Stimulated activated naive B cell treated with anti-CD40 and anti-IgM and Interleukin-4, amounts not matched to agents 10 μg/mL and 1 μg/mL and 100 μg/mL, for 72 hours (primary cell): ENCODE data around the gene SMIM41.
A peak's percentile ranks its signal among the peaks of the same experiment; 100 is the strongest.

Experiments
- ATAC-seq, 2 donors: fragments of 150-1000 bp; cut with Tn5 transposase; replicated peaks; 2 replicates each; pipeline ENCODE4 v1.10.0; 2021; ENCODE audit warnings: moderate library complexity in 1 of 2
- DNase-seq: peaks from one replicate; pipeline ENCODE4 v3.0.0; 2021
- H3K27ac Mint-ChIP-seq: one replicate; pipeline ENCODE4 v1.8.0; 2022; ENCODE audit warnings: mild to moderate bottlenecking, mixed read lengths
- H3K27me3 Mint-ChIP-seq, 2 donors: one replicate each; pipeline ENCODE4 v1.8.0; 2022; ENCODE audit warnings: mixed read lengths in 2 of 2
- H3K36me3 Mint-ChIP-seq, 2 donors: one replicate each; pipeline ENCODE4 v1.8.0; 2022; ENCODE audit warnings: mixed read lengths in 2 of 2, mild to moderate bottlenecking in 1 of 2
- H3K4me1 Mint-ChIP-seq, 2 donors: one replicate each; pipeline ENCODE4 v1.8.0; 2022; ENCODE audit warnings: mixed read lengths in 2 of 2, mild to moderate bottlenecking in 1 of 2
- H3K4me3 Mint-ChIP-seq, 2 donors: one replicate each; pipeline ENCODE4 v1.8.0; 2022; ENCODE audit warnings: mild to moderate bottlenecking in 2 of 2, mixed read lengths in 2 of 2, moderate library complexity in 1 of 2
- H3K9me3 Mint-ChIP-seq, 2 donors: one replicate each; pipeline ENCODE4 v1.8.0; 2022; ENCODE audit warnings: mixed read lengths in 2 of 2, mild to moderate bottlenecking in 1 of 2

The SMIM41 gene

GRCh38 chr12:52144512-52145227 is 65.2 kb downstream of the SMIM41 start:
- H3K4me3 Mint-ChIP-seq = no peak overlapping the region
- peaks cover 0 to 5% of the 10 kb centered on the region in 2 donors for H3K4me1 Mint-ChIP-seq
- no peak overlapping the region for H3K27ac Mint-ChIP-seq
- H3K36me3 Mint-ChIP-seq = no peaks in the 10 kb centered on the region
- DNase-seq = no peak
- H3K9me3 Mint-ChIP-seq = no peaks in the 10 kb centered on the region
- H3K27me3 Mint-ChIP-seq = peaks cover 0 to 3% of the 10 kb centered on the region in 2 donors
- ATAC-seq = no peak

DNA sequence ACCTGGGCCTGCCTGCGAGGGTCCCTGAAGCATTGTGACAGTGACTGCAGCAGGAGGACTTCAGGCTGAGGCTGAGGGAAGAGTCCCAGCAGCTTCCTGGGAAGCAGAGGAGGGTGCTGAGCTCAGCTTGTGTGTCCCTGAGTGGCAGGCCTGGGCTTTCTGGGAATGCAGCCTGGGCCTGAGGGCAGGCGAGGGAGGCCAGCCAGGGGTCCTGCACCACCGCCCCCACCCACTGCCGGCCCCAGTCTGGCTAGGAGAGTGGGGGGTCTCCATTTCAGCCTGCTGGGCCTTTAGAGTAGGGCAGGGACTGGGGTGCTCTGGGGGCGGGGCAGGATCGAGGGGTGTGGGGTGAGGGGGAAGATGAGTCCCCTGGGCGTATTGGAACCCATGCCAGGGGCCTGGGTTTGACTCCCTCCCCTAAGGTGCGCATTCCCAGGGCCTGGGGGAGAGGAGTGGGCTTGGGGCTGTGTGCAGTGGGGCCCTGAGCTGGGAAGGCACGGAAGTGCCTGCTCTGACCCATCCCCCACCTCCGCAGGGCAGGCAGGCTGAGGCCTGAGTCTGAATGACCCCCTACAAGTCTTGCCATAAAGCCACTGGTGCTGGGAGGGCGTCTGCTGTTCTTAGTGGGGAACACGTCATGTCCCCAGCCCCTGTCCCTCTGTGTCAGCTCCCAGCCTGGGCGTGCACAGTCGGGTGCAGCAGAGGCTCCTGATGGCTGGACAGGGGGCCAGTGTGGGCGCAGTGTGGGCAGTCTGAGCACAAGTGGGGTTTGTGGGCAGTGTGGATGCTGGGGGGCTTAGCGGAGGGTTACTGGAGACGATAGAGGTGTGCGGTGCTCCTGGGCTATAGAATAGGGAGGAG is 66.0 kb downstream of the SMIM41 start:
- peaks cover 5 to 11% of the 10 kb centered on the region in 2 donors for H3K27me3 Mint-ChIP-seq
- no peak overlapping the region for H3K27ac Mint-ChIP-seq
- ATAC-seq (no peak), DNase-seq (no peak)
- H3K4me3 Mint-ChIP-seq = no peak overlapping the region
- H3K4me1 Mint-ChIP-seq = peaks cover 0 to 2% of the 10 kb centered on the region in 2 donors
- H3K9me3 Mint-ChIP-seq = no peaks in the 10 kb centered on the region
- no peaks in the 10 kb centered on the region for H3K36me3 Mint-ChIP-seq

- no peak for DNase-seq
- no peak for ATAC-seq
- H3K27me3 Mint-ChIP-seq = peaks cover 13 to 19% of the 10 kb centered on the region in 2 donors
- peaks cover 0 to under 1% of the 10 kb centered on the region in 2 donors for H3K4me1 Mint-ChIP-seq
- no peaks in the 10 kb centered on the region for H3K9me3 Mint-ChIP-seq
- no peak overlapping the region for H3K4me3 Mint-ChIP-seq
- no peak overlapping the region for H3K27ac Mint-ChIP-seq
- no peaks in the 10 kb centered on the region for H3K36me3 Mint-ChIP-seq
Observed at GRCh38 chr12:52146089-52146821, 66.8 kb downstream of the SMIM41 start.

GRCh38 chr12:52146822-52147366 is 67.4 kb downstream of the SMIM41 start:
- Mint-ChIP-seq H3K27ac (no peak overlapping the region), H3K4me1 (peaks cover 5 to 7% of the 10 kb centered on the region in 2 donors), H3K9me3 (no peaks in the 10 kb centered on the region), H3K4me3 (no peak overlapping the region), H3K36me3 (no peaks in the 10 kb centered on the region), H3K27me3 (peaks cover 20 to 25% of the 10 kb centered on the region in 2 donors)
- DNase-seq (no peak), ATAC-seq (no peak)

DNA sequence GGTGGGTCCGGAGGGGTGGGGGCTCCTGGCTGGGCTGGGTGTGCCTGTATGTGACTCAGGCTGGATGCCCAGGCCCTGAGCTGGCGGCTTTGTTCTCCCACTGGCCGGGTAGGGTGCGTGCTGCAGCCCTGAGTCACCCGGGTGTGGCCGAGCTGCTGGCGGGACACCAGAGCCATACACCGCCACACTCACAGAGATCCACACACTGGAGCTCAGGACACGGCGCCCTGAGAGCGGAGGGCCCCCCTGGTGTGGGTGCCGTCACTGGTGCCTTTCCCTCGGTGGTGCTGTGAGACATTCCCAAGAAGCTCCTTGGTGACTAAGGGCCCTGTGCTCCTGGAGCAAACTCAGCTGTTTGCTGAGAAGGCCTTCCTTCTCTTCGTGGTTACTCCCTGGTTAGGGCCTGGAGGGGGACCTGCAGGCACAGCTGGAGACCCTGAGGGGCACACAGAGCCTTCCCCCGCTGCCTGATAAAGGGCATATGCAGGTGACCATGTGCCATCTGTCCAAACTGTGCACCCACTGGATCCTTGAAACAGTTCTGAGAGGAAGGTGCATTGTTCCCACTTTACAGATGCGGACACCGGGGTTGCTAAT is 68.0 kb downstream of the SMIM41 start:
- Mint-ChIP-seq H3K27me3 (peaks cover 20 to 29% of the 10 kb centered on the region in 2 donors), H3K9me3 (no peaks in the 10 kb centered on the region), H3K4me3 (no peak overlapping the region), H3K27ac (no peak overlapping the region), H3K4me1 (peaks cover 5 to 9% of the 10 kb centered on the region in 2 donors), H3K36me3 (no peaks in the 10 kb centered on the region)
- no peak for ATAC-seq
- no peak for DNase-seq

- Mint-ChIP-seq H3K4me1 (peaks cover 5 to 9% of the 10 kb centered on the region in 2 donors), H3K4me3 (no peak overlapping the region), H3K27me3 (peaks cover 26 to 35% of the 10 kb centered on the region in 2 donors), H3K27ac (no peak overlapping the region), H3K36me3 (no peaks in the 10 kb centered on the region), H3K9me3 (no peaks in the 10 kb centered on the region)
- no peak for DNase-seq
- ATAC-seq = no peak
Observed at GRCh38 chr12:52147964-52148463, 68.5 kb downstream of the SMIM41 start.

GRCh38 chr12:52148464-52149181 is 69.1 kb downstream of the SMIM41 start:
- Mint-ChIP-seq H3K27ac (no peak overlapping the region), H3K36me3 (no peaks in the 10 kb centered on the region), H3K27me3 (peaks cover 32 to 41% of the 10 kb centered on the region in 2 donors), H3K9me3 (no peaks in the 10 kb centered on the region), H3K4me1 (peaks cover 5 to 9% of the 10 kb centered on the region in 2 donors), H3K4me3 (no peak overlapping the region)
- ATAC-seq = no peak
- no peak for DNase-seq

DNA sequence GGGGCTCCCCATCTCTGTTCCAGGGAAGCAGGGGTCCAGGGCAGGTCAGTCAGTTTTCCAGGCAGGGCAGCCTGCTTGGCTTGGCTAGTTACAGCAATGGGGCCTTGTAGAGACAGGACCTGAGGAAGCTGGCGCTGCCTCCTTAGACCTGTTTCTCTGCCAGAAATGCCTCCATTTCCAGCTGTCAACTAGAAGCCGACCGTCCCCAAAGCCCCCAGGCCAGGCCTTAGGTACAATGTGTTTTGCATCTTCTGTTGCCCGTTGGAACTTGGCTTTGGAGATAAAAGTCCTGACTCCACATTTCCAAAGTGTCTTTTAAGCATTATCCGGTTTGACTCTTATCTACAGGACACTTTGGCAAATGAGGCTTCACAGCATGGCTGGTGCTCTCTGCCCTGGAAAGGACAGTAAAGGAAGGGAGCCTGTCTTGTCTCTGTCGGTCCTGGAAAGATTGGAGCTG is 69.7 kb downstream of the SMIM41 start:
- Mint-ChIP-seq H3K27me3 (peaks cover 34 to 43% of the 10 kb centered on the region in 2 donors), H3K27ac (no peak overlapping the region), H3K4me3 (no peak overlapping the region), H3K9me3 (no peaks in the 10 kb centered on the region), H3K36me3 (no peaks in the 10 kb centered on the region), H3K4me1 (peaks cover 5 to 9% of the 10 kb centered on the region in 2 donors)
- DNase-seq (no peak), ATAC-seq (no peak)

- DNase-seq (no peak), ATAC-seq (no peak)
- Mint-ChIP-seq H3K4me3 (no peak overlapping the region), H3K36me3 (no peaks in the 10 kb centered on the region), H3K27ac (no peak overlapping the region), H3K9me3 (no peaks in the 10 kb centered on the region), H3K27me3 (peaks cover 34 to 43% of the 10 kb centered on the region in 2 donors), H3K4me1 (peaks cover 5 to 9% of the 10 kb centered on the region in 2 donors)
Observed at GRCh38 chr12:52149651-52150241, 70.2 kb downstream of the SMIM41 start.

DNA sequence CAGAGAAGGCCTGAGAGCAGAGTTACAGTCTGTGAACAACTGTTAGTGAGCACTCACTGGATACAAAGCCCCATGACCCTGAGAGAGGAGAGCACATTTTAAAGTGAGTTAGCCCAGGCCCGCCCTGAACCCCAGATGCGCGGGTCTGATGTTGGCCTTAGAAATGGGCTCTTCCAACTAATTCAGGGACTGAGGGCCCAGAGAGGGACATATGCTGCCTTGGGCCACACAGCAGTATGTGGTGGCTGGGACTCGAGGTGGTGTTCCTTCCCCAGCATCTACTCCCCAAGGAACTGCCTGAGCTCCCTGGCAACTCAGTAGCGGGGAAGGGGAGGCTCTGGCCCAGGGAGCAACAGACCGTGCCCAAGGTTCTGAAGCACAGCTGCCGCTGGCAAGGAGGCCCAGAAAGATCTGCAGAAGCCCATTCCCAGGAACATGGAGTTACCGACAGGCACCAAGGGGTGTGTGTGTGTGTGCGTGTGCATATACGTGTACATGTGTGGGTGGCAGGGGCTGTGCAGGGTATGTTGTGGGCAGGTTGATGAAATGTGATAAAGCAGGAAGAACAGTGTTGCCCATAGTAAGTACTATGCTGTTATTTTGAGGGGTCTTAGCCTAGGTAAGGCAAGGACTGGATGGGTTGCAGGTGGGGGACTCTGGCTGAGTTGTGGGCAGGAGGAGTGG is 71.8 kb downstream of the SMIM41 start:
- DNase-seq (no peak), ATAC-seq (no peak)
- Mint-ChIP-seq H3K4me1 (peaks cover 5 to 9% of the 10 kb centered on the region in 2 donors), H3K27me3 (peaks cover 34 to 43% of the 10 kb centered on the region in 2 donors), H3K27ac (no peak overlapping the region), H3K36me3 (no peaks in the 10 kb centered on the region), H3K4me3 (peak overlapping the region; percentile 37 to 41), H3K9me3 (no peaks in the 10 kb centered on the region)

- ATAC-seq (peak; percentile 78 to 79), DNase-seq (peak; percentile 44)
- no peaks in the 10 kb centered on the region for H3K36me3 Mint-ChIP-seq
- H3K4me3 Mint-ChIP-seq = peak overlapping the region; percentile 37 to 41
- H3K9me3 Mint-ChIP-seq = no peaks in the 10 kb centered on the region
- H3K27ac Mint-ChIP-seq = no peak overlapping the region
- H3K4me1 Mint-ChIP-seq = peaks cover 5 to 9% of the 10 kb centered on the region in 2 donors
- H3K27me3 Mint-ChIP-seq = peaks cover 34 to 43% of the 10 kb centered on the region in 2 donors
Observed at GRCh38 chr12:52151837-52152783, 72.6 kb downstream of the SMIM41 start.
